HG03354 (cell line): Measurements from ENCODE around the gene ALKBH5.
"Not testable (repeated sequence)": the region's sequence is repeated elsewhere in the genome, so short reads cannot be mapped to it uniquely, and the experiment has no call there.

Experiments
- ATAC-seq: cut with Tn5 transposase; IDR thresholded peaks from one replicate; pipeline ENCODE4 v1.9.1; 2021; ENCODE audit warnings: mild to moderate bottlenecking; ENCODE audit not compliant: unreplicated experiment, poor library complexity, severe bottlenecking

Gene ALKBH5

GRCh38 chr17:18213666-18214270 lies 30.1 kb downstream of the ALKBH5 start:
- no peak for ATAC-seq

GRCh38 chr17:18216906-18217305 lies 33.3 kb downstream of the ALKBH5 start:
- ATAC-seq = not testable (repeated sequence)

- ATAC-seq = peak; percentile 62
Measured at GRCh38 chr17:18217412-18218015, 33.9 kb downstream of the ALKBH5 start.

GRCh38 chr17:18218756-18219415 lies 35.3 kb downstream of the ALKBH5 start:
- ATAC-seq = no peak

GRCh38 chr17:18224053-18224386 lies 40.4 kb downstream of the ALKBH5 start:
- ATAC-seq = no peak

GRCh38 chr17:18224387-18225120 lies 40.9 kb downstream of the ALKBH5 start:
- ATAC-seq = no peak

GRCh38 chr17:18225121-18225641 lies 41.6 kb downstream of the ALKBH5 start, which contains the start of gene LLGL1:
Gene LLGL1, plus strand, starts transcription at chr17:18225635. Its CDS starts 48 bp downstream, at chr17:18225683.
- ATAC-seq = peak; percentile 91

- peak; percentile 22 for ATAC-seq
Measured at GRCh38 chr17:18225642-18226283, 42.1 kb downstream of the ALKBH5 start.

- no peak for ATAC-seq
Measured at GRCh38 chr17:18226284-18226945, 42.8 kb downstream of the ALKBH5 start.

- ATAC-seq = no peak
Measured at GRCh38 chr17:18227635-18228034, 44.0 kb downstream of the ALKBH5 start.

- ATAC-seq = no peak
Measured at GRCh38 chr17:18228176-18228682, 44.6 kb downstream of the ALKBH5 start.

GRCh38 chr17:18229254-18229653 lies 45.6 kb downstream of the ALKBH5 start:
- ATAC-seq = no peak

GRCh38 chr17:18229771-18230170 lies 46.1 kb downstream of the ALKBH5 start:
- no peak for ATAC-seq

- no peak for ATAC-seq
Measured at GRCh38 chr17:18230288-18231141, 46.9 kb downstream of the ALKBH5 start.

GRCh38 chr17:18231164-18231563 lies 47.5 kb downstream of the ALKBH5 start:
- ATAC-seq = no peak

GRCh38 chr17:18233803-18234518 lies 50.3 kb downstream of the ALKBH5 start:
- ATAC-seq = no peak

- no peak for ATAC-seq
Measured at GRCh38 chr17:18234853-18235380, 51.3 kb downstream of the ALKBH5 start.
